PC-3 (cell line): ENCODE data around the gene SLC25A25. TPM values are rescaled to one million over a fixed set of nuclear protein-coding genes. Genes with fewer than 3 reads are reported as not detected.

ENCODE experiments used
- ATAC-seq: fragments of 200-7000 bp; cut with Tn5 transposase; 2 replicates; pipeline ENCODE4 v1.9.1; 2020; ENCODE audit warnings: mild to moderate bottlenecking, moderate library complexity
- BruUV-seq: library from RNA; stranded (reverse); fragments of 400-500 nt; replicated peaks from 2 replicates; lab custom pipeline; 2021; lab: Mats Ljungman, UMichigan
- CTCF ChIA-PET: fragments of 300-600 bp; sonication (Branson Sonifier 250); formaldehyde crosslinking; loops from one replicate; lab custom pipeline; 2022; ENCODE audit warnings: antibody characterized with exemption; lab: Charles Lee
- POLR2A ChIA-PET: fragments of 300-600 bp; sonication (Branson Sonifier 250); formaldehyde crosslinking; loops from one replicate; lab custom pipeline; 2022; ENCODE audit warnings: antibody characterized with exemption; ENCODE audit not compliant: unreplicated experiment; lab: Charles Lee
- DNase-seq: peaks from one replicate; pipeline ENCODE4 v3.0.0-alpha.2; 2015
- H2AFZ ChIP-seq: fragments of 300-600 bp; sonication (generic); 2 replicates; pipeline ENCODE4 v1.6.0; 2016; ENCODE audit warnings: antibody characterized with exemption, low read length
- H3F3A ChIP-seq: fragments of 300-600 bp; sonication (generic); one replicate; pipeline ENCODE4 v1.6.0; 2017; ENCODE audit warnings: antibody characterized with exemption, low read length, control low read depth, mild to moderate bottlenecking; ENCODE audit not compliant: unreplicated experiment
- H3K27ac ChIP-seq: fragments of 300-600 bp; sonication (generic); 2 replicates; pipeline ENCODE4 v1.5.1; 2016; ENCODE audit warnings: mild to moderate bottlenecking, low read length
- H3K27me3 ChIP-seq: fragments of 300-600 bp; sonication (generic); 2 replicates; pipeline ENCODE4 v1.6.1; 2016; ENCODE audit warnings: low read length, mixed read lengths
- H3K36me3 ChIP-seq: fragments of 300-600 bp; sonication (generic); 2 replicates; pipeline ENCODE4 v1.6.1; 2016; ENCODE audit warnings: low read depth, mixed run types, low read length, mixed read lengths
- H3K4me1 ChIP-seq: fragments of 300-600 bp; sonication (generic); 2 replicates; pipeline ENCODE4 v1.5.1; 2016; ENCODE audit warnings: low read length; ENCODE audit not compliant: insufficient read depth
- H3K4me2 ChIP-seq: fragments of 300-600 bp; sonication (generic); 2 replicates; pipeline ENCODE4 v1.6.0; 2016; ENCODE audit warnings: low read length
- H3K4me3 ChIP-seq: fragments of 300-600 bp; sonication (generic); 2 replicates; pipeline ENCODE4 v1.5.1; 2016; ENCODE audit warnings: mild to moderate bottlenecking, low read length, mixed read lengths
- H3K79me2 ChIP-seq: fragments of 300-600 bp; sonication (generic); 2 replicates; pipeline ENCODE4 v1.6.1; 2017; ENCODE audit warnings: low read length, mixed read lengths
- H3K9ac ChIP-seq: fragments of 300-600 bp; sonication (generic); 2 replicates; pipeline ENCODE4 v1.6.0; 2016; ENCODE audit warnings: mild to moderate bottlenecking, low read length
- H3K9me2 ChIP-seq: fragments of 300-600 bp; sonication (generic); replicated peaks from 2 replicates; pipeline ENCODE4 v1.6.1; 2016; ENCODE audit warnings: mixed run types, low read length, mixed read lengths
- H3K9me3 ChIP-seq: fragments of 300-600 bp; sonication (generic); 2 replicates; pipeline ENCODE4 v1.6.1; 2016; ENCODE audit warnings: low read length, mixed read lengths
- H4K20me1 ChIP-seq: fragments of 300-600 bp; sonication (generic); 2 replicates; pipeline ENCODE4 v1.6.1; 2016; ENCODE audit warnings: low read length, mixed read lengths
- CTCF ChIP-seq: fragments of 300-600 bp; sonication (generic); conservative IDR thresholded peaks from 2 replicates; pipeline ENCODE4 v1.5.1; 2017; ENCODE audit warnings: antibody characterized with exemption, low read depth, mild to moderate bottlenecking, low read length
- EZH2 ChIP-seq: fragments of 300-600 bp; sonication (generic); IDR thresholded peaks from one replicate; pipeline ENCODE4 v1.6.1; 2017; ENCODE audit warnings: antibody characterized with exemption, mild to moderate bottlenecking, low read length; ENCODE audit not compliant: unreplicated experiment
- EZH2phosphoT487 ChIP-seq: fragments of 300-600 bp; sonication (generic); IDR thresholded peaks from 2 replicates; pipeline ENCODE4 v1.6.1; 2018; ENCODE audit warnings: mild to moderate bottlenecking, antibody characterized with exemption, low read length, borderline replicate concordance
- intact Hi-C: fragments of 100-400 bp; cut with micrococcal nuclease; formaldehyde crosslinking; loops from 2 replicates; pipeline ENCODE4 v1.9.0; 2023
- total RNA-seq: library from RNA; depleted of rRNA; stranded (reverse); fragments of >200 nt; gene quantifications from 2 replicates; pipeline ENCODE4 v1.2.3, GENCODE V29; 2014

The SLC25A25 gene
- total RNA-seq, 1 experiment from 2014 or later, result 25.2 TPM

DNA sequence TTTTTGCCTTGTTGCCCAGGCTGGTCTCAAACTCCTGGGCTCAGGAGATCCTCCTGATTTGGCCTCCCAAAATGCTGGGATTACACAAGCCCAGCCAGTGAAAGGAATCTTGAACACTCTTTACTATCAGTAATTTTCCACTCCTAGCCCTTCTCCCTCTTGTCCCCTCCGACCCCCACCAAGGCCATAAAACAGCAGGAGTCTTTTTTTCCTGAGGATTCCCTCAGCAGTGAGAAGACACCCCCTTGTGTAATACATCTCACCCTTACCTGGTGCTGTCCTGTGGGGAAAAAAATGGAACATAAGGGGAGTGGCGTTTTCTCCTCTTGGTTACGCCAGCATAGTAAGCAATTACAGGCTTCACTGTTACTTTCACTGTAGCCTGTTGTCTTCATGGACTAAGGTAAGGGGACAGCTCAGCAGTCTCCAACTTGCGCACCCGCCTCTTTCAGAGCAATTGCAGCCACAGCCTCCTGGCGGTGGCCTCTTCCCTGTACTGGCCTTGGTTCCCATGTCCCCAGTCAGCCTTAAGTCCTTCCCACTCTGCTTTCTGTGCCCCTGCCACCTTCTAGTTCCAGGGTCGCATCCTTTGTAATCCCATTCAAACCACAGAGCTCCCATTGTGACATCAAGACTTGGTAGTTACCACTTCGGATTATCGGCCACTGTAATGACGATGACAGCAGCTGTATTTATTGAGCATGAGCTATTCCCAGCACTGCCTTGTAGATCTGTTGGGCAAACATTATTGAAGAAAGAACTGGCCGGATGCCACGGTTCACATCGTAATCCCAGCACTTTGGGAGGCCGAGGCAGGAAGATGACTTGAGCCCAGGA lies 10.9 kb upstream of the SLC25A25 start:
- TF ChIP-seq EZH2 (no peak), EZH2phosphoT487 (no peak), CTCF (no peak)

GRCh38 chr9:128057724-128058409 lies 10.2 kb upstream of the SLC25A25 start:
- H4K20me1 ChIP-seq, result no peaks in the 10 kb centered on the region
- no peaks in the 10 kb centered on the region for H3K36me3 ChIP-seq
- no peak for TF ChIP-seq CTCF
- no peak for TF ChIP-seq EZH2phosphoT487
- no peak for TF ChIP-seq EZH2
- BruUV-seq, result no TSS peak
- intact Hi-C loops, result no loop called here
- no peaks in the 10 kb centered on the region for H3K9me3 ChIP-seq
- H3K79me2 ChIP-seq, result no peaks in the 10 kb centered on the region
- H3K4me2 ChIP-seq, result peak overlapping the region; percentile 17; the same call in 1 of the 2 replicates
- H3K4me3 ChIP-seq, result no peak overlapping the region
- DNase-seq (no peak), ATAC-seq (no peak)
- POLR2A ChIA-PET, result no interaction called here
- no peaks in the 10 kb centered on the region for H3K9me2 ChIP-seq
- no peak overlapping the region for H2AFZ ChIP-seq
- H3F3A ChIP-seq, result no peaks in the 10 kb centered on the region
- H3K4me1 ChIP-seq, result peaks cover 13% of the 10 kb centered on the region
- H3K27ac ChIP-seq, result 0 out of 2 replicates have a peak overlapping the region, but pooled peaks have one; percentile 25
- H3K9ac ChIP-seq, result no peak overlapping the region
- CTCF ChIA-PET, result no interaction called here
- H3K27me3 ChIP-seq, result no peaks in the 10 kb centered on the region

More for the DNA sequence above, 10.9 kb upstream of the SLC25A25 start:
- ChIA-PET CTCF (no interaction called here), POLR2A (no interaction called here)
- intact Hi-C loops, result no loop called here
- H3K4me3 ChIP-seq, result no peak overlapping the region
- H3K79me2 ChIP-seq, result no peaks in the 10 kb centered on the region
- H3K27me3 ChIP-seq, result no peaks in the 10 kb centered on the region
- no peaks in the 10 kb centered on the region for H3K9me2 ChIP-seq
- H3K9me3 ChIP-seq, result no peaks in the 10 kb centered on the region
- H3K9ac ChIP-seq, result no peak overlapping the region
- H3K4me1 ChIP-seq, result peaks cover 17% of the 10 kb centered on the region
- H3K27ac ChIP-seq, result peak overlapping the region; percentile 25; the same call in 1 of the 2 replicates
- no peaks in the 10 kb centered on the region for H4K20me1 ChIP-seq
- 0 out of 2 replicates have a peak overlapping the region, but pooled peaks have one; percentile 38 for H2AFZ ChIP-seq
- no TSS peak for BruUV-seq
- peak; percentile 55 for DNase-seq
- peak; percentile 31; the same call in 1 of the 2 replicates for ATAC-seq
- H3K36me3 ChIP-seq, result no peaks in the 10 kb centered on the region
- H3K4me2 ChIP-seq, result peak overlapping the region; percentile 17; the same call in 1 of the 2 replicates
- H3F3A ChIP-seq, result no peaks in the 10 kb centered on the region
